ENCODE measurements around the gene HS6ST1.

The HS6ST1 gene

DNA sequence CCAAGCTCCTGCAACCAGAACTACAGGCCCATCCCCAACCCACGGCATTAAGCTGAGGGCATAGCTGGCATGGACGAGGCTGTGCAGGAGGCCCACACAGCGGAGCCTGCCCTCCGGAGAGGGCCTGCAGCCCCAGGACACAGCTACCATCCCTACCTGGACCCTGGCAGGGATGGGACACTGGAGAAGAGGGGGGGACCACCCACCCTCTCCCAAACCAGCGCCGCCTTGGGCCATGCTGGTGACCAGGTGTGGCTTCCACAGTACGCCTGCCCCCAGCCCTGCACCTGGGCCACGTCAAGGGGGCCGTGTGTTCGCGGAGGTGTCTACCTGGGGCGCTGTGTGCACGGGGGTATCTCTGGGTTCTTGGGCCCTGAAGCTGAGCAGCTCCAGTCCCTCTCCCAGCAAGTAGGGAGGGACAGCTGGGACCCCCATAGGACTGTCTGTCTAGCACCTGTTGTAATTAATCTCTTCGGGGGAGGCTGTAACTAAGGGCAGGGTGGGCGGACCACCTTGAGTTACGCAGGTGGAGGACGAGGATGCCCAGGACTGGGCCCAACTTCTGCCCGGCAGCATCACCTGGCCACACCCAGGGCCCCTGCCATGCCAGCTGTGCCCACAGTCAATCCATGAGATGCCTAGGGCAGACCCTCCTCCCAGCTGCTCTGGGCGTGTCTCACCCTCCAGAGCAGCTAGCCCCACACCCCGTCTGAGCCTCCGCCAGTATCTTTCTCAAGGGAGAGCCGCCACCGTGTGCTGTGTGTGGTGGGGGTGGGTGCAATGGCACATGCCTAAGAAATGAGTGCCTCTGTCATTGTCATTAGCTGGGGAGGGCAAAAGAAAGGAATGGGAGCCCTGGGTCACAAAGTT lies 18.3 kb downstream of the HS6ST1 start:
- in situ Hi-C loops (cut with MboI; ENCODE audit: low sequenced_read_pairs) = no loop called here

- in situ Hi-C loops (cut with MboI; ENCODE audit: low sequenced_read_pairs) = no loop called here
Measured at GRCh38 chr2:128299628-128300027, 19.0 kb downstream of the HS6ST1 start.

DNA sequence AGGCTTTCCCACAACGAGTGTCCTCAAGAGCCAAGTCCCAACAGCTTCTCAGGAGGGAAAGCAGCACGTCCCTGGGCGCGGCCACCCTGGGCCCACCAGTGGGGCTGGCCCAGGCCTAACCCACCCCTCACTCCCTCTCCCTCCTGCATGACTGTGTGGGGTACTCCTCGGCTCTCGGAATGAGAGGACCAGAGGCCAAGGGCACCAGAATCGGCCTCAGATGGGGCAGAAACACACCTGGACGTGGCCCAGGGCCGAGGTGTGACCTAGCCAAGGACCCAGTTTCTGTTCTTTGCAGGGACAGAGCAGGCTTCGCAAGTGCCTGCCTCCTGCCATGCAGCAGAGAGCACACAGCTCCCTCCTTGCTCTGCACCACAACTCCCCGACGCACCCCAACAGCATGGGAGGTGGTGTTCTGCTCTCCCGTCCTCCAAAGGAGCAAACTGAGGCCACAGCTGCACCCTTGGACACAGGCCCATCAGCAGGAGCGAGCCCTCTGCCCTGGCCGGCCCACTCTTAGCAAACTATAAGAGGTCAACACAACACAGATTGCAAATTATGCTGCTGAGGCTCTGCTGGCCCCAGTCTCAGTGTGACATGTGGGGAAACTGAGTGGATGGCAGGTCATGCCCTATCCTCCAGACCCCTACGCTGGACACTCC lies 19.7 kb downstream of the HS6ST1 start:
- in situ Hi-C loops (cut with MboI; ENCODE audit: low sequenced_read_pairs) = no loop called here

DNA sequence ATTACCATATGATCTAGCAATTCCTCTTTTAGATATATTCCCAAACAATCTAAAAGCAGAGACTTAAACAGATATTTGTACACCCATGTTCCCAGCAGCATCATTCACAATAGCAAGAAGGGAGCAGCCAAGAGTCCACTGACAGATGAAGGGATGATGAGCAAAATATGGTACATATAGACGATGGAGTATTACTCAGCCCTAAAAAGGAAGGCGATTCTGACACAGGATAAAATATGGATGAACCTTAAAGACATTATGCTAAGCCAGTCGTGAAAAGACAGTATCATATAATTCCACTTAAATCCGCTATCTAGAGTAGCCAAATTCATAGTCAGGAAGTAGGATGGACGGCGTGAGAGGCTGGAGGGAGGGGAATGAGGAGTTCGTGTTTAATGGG lies 20.4 kb downstream of the HS6ST1 start:
- in situ Hi-C loops (cut with MboI; ENCODE audit: low sequenced_read_pairs) = no loop called here

GRCh38 chr2:128293870-128294455 lies 24.7 kb downstream of the HS6ST1 start:
- in situ Hi-C loops (cut with MboI; ENCODE audit: low sequenced_read_pairs) = no loop called here

DNA sequence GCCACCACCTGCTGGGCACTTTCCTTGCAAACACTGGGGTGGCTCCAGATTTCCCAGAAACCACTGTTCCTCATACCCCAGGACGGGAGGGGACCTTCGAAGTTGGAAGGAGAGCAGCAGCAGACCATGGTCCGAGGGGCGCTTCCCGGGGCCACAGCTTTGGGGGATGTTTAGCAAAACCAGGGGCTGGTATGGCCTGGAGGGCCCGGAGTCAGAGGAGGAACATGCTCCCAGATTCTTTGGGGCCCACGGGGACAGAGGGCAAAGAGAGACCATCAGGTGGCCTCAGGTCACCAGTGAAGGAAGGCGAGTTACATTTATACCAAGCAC lies 25.3 kb downstream of the HS6ST1 start:
- in situ Hi-C loops (cut with MboI; ENCODE audit: low sequenced_read_pairs) = no loop called here

DNA sequence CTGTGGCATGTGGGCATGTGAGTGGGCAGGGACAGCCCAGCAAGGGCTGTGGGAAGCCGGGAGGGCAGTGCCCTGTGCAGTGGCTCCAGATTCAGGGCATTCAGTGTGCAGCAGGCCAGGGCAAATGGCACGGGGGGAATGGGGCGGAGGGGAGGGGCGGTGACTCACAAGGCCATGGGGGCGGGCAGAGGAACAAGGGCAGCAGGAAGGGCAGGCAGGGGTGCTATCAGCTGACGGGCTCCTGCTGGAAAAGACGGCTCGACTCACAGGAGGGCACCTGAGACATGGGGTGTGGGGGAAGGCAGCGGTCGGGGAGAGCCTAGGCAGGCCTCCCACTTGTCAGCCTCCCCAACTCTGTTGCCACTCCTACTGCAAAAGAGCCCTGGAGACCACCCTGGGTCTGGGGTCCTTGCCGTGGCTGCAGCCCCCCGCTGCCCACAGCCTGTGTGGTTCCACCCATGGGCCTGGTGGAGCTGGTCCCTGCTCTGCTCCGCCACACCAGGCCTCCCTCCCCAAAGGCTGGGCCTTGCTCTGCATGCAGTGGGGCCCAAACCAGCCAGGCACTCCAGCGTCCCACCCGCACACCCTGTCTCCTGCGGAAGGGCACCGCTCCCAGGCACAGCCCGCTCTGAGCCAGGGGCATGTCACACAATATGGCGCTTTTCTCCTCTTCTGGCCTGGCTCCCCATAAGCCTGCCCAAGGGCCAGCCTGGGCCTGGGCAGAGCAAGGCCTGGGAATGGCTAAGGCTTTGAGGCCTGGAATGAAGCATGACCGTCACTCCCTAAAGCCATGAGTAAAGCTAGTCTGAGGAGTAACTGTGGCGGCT lies 25.9 kb downstream of the HS6ST1 start:
- in situ Hi-C loops (cut with MboI; ENCODE audit: low sequenced_read_pairs) = no loop called here

DNA sequence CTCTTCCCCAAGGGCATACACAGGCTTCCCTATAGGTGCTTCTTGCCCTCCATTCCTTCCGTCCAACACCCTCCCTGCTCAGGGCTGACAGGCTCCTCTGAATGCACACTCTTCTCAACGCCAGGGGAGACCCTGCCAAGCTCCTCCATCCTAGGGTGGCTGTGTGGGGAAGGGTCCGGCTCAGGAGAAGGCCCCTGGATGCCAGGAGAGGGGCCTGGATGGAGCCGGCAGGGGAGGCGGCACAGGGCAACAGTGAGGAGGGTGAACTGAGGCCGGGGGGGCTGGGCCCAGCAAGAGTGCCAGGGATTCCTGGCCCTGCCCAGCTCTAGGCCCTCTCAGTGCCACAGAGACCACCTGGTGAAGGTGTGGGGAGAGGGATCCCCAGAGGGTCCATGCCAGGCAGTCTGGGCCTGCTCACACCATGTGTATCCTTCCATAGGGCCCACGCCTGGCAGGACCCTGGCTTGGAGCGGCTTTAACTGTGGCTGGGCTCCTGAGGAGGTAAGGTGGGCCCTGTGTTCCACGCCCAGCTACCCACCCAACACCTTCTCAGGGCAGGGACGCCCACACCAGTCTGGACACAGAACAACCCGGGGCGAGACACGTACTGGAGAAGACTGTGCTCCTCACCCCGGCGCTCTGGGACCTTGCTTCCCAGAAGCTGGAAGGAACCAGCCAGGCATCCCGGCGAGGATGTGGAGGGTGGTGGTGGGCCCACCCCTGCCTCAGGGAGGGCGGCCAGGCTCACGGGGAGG lies 26.6 kb downstream of the HS6ST1 start:
- in situ Hi-C loops (cut with MboI; ENCODE audit: low sequenced_read_pairs) = no loop called here

DNA sequence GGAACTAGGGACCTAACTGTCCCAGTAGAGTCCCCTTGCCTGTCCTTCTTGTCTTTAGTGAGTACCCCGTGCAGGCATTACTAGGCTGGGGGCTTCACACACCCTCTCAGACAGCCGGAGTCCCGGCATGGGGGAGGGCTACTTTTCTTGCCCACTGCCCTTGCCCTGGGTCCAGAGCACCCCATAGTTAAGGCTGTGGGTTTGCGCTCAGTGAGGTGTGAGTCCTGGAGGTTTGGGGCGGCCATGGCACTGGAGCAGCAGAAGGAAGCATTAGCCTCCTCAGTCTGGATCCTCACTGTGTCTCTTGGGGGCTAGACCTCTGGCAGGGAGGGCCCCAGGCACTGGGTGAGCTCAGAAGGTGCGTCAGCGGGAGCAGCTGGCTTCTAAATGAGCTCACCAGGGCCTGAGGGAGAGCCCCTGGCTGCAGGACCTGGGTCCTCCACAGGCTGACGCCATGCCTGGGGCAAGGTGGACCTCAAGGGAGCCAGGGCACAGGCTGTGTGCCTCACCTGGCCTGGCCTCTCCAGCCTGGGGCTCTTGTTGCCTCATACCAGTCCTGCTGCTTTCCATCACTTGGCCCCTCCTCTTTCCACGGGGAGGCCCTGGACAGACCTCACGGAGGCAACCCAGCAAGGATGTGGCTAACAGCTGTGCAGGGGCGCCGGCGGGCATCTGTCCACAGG lies 27.4 kb downstream of the HS6ST1 start:
- in situ Hi-C loops (cut with MboI; ENCODE audit: low sequenced_read_pairs) = no loop called here

DNA sequence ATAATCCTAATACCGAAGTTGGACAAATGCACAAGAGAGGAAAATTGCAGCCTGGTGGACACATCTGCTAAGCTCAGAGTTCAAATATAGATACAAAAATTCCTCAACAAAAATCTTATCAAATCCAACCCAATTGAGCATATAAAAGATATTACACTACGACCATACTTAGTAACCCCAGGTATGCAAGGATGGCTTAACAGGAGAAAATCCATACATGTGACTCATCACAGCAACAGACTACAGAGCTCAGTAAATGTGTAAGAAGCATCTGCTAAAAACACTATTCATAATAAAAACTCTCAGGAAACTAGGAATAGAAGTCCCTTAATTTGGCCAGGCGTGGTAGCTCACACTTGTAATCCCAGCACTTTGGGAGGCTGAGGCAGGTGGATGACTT lies 28.3 kb downstream of the HS6ST1 start:
- in situ Hi-C loops (cut with MboI; ENCODE audit: low sequenced_read_pairs) = no loop called here

DNA sequence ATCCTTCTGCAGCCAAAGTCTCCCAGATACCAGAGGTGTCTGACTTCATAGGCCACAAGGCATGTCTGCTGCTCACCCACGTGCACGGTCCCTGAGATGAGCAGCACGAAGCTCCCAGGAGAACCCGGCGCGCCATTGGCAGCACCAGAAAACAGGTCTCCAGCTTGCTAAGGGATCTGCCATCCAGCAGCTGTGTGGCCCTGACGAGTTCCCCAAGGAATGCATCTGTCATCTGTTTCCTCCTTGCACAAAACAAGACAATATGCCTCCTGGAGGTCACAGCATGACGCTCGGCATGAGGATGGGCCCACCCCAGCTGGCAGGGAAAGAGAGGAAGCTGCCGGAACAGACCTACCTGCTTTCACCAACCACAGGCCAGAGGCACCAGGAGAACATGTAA lies 29.2 kb downstream of the HS6ST1 start:
- in situ Hi-C loops (cut with MboI; ENCODE audit: low sequenced_read_pairs) = no loop called here

- in situ Hi-C loops (cut with MboI; ENCODE audit: low sequenced_read_pairs) = no loop called here
Measured at GRCh38 chr2:128288781-128289180, 29.9 kb downstream of the HS6ST1 start.

DNA sequence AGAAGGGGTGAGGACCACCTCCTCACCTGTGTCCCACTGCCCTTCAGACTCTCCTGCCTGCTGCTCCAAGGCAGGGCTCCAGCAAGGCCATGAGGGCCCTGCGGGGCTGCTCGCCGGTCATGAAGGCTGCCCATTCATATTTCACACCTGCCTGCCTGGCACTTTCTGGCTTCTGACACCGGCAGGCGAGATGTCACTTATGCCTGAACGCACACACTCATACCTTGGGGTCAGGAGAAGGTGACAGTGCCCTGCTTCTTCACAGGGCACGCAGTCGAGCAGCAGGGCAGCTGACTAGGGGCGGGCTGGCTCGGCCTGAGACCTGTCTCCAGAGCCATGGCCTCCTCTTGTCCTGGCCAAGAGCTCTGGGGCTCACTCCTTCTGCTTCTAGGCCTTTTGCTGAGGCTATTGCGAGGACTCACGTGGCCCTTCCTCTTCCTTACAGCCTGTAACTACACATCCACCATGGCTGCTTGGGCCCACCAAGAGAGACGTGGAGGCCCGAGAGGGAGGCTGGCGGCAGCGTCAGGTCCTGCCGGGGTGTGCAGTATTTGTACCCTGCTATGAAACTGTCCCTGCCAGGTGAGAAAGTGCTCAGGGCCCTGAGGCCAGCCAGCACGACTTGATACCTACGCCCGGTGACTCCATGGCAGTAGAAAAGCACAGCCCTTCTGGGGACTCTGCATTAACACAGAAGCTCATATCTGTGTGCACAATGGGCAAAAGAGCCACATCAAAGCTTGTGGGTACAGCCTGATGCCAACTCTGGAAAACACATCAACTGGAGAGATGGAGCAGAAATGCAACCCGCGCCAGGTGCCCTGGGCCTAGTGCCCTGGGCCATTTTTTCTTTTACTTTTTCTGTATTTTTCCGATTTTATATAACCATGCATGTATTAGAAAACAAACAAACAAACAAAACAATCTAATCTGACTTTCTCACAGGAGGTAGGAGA lies 30.6 kb downstream of the HS6ST1 start:
- in situ Hi-C loops (cut with MboI; ENCODE audit: low sequenced_read_pairs) = no loop called here

DNA sequence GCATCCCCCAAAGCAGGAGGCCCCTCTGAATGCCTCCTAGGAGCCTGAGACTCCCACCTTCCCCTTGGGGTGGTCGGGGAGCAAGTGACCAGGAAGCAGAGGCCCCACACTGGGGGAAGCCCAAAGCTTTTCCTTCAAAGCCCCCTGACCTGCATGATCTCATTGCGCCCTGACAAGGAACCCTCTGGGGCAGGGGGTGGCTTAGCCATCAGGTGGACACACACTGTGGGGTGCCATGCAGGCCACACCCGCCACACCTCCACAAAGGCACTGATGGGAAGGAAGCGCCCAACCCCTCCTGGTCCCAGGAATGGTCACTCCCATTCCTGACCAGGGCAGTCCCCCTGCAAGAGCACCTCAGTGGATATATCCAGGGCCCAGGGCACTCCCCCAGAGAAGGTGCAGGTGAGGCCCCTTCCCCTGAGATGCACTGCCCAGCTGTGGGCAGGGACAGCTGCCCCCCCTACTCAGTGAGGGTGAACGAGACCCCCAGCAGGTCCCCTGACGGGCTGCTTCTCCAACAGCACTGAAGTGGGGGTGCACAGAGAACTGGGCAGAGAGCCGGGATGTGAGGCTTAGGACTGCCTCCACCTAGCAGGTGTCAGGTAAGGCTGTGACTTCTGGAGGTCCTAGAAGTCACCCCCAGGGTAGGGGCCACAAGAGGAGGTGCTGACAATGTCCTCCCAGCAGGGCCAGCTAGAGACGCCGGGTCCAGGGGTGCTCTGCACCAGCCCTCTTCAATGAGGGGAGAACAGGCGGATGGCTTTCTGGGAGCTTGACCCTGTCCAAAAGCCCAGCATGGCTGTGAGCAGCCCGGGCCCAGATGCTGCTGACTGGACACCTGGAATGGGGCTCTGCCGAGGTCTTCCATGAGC lies 31.5 kb downstream of the HS6ST1 start:
- in situ Hi-C loops (cut with MboI; ENCODE audit: low sequenced_read_pairs) = no loop called here

- in situ Hi-C loops (cut with MboI; ENCODE audit: low sequenced_read_pairs) = no loop called here
Measured at GRCh38 chr2:128286011-128286721, 32.5 kb downstream of the HS6ST1 start.

GRCh38 chr2:128285329-128285931 lies 33.2 kb downstream of the HS6ST1 start:
- in situ Hi-C loops (cut with MboI; ENCODE audit: low sequenced_read_pairs) = no loop called here

- in situ Hi-C loops (cut with MboI; ENCODE audit: low sequenced_read_pairs) = no loop called here
Measured at GRCh38 chr2:128284841-128285240, 33.8 kb downstream of the HS6ST1 start.

Measured in HL-60/S4 (cell line).